Fibroblast of skin of right biceps (primary cell): ENCODE results near the gene ASB12.
A peak's percentile ranks its signal among the peaks of the same experiment; 100 is the strongest.
"Not testable (repeated sequence)": the region's sequence is repeated elsewhere in the genome, so short reads cannot be mapped to it uniquely, and the experiment has no call there.

ENCODE experiments used
- DNase-seq: peaks from one replicate; pipeline ENCODE4 v3.0.0-alpha.2; 2013

The ASB12 gene, protein sequence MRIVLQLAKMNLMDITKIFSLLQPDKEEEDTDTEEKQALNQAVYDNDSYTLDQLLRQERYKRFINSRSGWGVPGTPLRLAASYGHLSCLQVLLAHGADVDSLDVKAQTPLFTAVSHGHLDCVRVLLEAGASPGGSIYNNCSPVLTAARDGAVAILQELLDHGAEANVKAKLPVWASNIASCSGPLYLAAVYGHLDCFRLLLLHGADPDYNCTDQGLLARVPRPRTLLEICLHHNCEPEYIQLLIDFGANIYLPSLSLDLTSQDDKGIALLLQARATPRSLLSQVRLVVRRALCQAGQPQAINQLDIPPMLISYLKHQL

DNA sequence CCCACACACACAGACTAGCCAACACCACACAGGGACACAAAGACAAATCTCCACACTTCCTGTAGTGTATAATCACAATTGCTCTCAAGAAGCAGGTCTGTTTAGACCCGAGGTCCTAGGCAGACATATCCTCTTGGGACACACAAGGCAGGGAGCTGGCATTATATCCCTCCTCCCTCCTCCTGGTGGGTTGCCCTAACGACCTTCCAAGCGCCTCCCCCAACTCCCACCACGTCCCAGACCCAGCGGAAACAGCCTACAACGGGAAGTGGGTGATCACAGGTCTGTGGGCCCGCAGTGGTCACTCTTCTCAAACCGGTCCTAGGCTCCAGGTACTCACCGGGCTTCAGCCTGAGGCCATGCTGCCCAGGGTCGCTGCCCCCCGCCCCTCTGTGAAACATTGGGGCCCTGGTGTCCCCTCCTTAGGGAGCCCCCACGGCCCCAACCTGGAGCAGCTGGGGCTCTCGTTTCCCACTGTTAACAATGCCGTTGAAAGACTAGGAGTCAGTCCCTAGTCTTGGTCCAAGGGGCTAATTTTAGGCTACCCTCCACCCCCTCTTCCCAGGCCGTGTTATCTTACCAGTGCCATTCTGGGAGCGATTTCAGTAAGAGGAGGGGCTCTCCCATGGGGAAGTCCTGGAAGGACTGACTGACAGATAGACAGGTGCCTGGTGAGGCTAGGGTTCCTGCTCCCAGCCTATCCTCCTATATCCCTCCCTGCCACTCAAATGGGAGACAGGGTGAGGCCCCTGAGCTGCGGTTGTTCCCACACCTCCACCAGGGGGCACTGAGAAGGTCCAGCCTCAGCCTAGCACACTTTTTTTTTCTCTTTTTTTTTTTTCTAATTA is at the start of gene ASB12:
Gene ASB12 (minus strand): TSS at position 485 of the 848 bp plus-strand sequence. CDS start 4,957 bp downstream, outside the sequence.
- no peak for DNase-seq

DNA sequence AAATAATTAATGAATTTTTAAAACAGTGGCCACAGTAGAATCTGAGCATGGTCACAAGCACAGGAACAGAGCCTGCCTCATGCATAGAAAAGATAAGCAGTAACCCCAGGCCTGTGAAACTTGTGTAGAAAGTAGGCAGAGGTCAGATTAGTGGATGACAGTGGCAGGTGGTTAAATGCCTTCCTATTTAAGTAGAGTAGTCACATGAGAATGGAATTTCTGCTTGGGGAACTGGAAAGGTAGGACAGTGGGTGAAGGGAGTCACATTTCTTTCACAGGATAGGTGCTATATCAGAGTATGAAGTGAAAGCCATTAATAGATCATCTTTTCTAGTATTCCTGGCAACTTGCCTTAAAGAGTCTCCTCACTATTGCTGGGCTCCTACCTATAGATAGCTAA is 34.9 kb upstream of the ASB12 start:
- DNase-seq = no peak

DNA sequence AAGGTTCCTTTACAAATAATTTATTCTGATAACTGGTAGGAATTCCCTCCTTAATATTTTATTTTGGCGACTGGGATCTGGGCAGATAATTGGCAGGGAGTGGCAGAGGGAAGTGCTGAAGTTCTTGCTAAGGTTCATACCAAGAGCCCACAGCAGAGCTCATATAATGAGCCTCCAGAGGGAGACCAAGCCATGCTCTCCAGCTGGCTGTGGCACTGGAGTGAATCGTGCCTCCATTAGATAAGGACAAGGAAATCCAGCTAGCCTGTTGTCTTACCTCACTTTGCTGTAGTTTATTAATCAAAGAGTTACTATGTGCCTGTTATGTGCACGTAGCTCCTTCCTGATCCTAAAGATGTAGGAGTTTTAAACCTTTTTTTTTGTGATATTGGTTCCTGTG is 1.3 kb downstream of the ASB12 start:
- DNase-seq = no peak

DNA sequence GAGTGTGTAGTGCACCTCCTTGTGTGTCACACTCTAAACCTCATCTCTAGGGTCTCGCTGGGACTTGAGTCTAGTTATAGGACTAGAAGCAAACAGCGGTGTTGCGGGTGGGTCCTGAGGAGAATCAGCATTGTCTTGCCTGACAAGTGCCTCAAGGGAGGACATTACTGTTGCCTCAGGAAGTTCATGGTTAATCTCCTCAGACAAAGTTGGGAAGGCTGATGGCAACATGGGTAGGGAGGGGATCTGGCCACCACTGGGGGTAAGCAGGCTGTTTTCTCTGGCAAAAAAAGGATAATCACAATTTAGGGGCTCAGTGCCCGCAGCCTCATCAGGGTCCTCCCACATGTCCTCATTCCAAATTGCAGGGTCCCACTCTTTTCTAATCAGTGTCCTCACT is 12.4 kb downstream of the ASB12 start:
- DNase-seq = no peak

DNA sequence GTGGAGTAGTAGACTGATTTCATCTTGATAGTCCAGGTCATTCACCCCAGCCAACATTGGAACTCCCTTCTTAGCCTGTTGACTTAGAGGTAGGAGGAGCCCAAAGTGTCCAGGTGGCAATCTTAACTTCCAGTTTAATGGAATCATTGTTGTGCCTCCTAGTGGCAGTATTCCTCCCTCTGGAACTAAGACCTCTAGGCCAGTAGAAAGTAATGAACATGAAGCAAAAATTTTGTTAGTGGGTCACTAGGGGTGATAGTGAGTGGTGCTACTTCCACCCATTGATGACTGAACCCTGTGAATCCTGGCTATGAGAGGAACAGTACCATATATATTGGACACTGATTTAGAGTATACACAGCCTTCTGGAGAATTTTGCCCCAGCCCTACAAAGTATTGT is 16.4 kb downstream of the ASB12 start:
- DNase-seq = not testable (repeated sequence)

DNA sequence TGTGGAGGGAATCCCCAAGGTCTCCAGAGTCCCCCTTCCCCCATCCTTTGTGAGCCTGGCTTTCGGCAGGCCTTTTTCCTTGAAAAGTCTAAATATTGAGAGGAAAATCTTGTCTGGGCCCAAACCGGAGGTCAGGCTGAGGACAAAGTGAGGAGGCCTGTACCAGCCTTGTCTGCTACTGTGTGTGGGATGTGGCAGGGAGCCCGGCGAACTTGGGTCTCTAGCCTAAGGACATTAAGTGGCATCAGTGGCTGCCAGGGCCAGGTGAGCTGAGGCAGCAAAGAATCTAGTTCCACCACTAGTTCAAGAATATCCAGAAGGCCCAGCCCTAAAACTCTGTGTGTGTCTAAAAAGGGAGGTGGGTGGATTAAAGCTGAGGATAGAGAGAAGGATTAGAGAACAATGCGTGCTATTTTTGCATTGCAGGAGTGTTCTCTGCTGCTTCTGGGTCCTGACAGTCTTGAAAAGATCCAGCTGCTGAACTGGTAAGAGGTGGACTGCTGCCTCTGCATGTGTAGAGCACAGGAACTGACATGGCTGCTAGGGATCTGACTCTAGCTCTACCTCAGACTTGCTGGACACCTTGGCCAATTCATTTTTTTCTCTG is 23.7 kb downstream of the ASB12 start:
- DNase-seq = no peak

DNA sequence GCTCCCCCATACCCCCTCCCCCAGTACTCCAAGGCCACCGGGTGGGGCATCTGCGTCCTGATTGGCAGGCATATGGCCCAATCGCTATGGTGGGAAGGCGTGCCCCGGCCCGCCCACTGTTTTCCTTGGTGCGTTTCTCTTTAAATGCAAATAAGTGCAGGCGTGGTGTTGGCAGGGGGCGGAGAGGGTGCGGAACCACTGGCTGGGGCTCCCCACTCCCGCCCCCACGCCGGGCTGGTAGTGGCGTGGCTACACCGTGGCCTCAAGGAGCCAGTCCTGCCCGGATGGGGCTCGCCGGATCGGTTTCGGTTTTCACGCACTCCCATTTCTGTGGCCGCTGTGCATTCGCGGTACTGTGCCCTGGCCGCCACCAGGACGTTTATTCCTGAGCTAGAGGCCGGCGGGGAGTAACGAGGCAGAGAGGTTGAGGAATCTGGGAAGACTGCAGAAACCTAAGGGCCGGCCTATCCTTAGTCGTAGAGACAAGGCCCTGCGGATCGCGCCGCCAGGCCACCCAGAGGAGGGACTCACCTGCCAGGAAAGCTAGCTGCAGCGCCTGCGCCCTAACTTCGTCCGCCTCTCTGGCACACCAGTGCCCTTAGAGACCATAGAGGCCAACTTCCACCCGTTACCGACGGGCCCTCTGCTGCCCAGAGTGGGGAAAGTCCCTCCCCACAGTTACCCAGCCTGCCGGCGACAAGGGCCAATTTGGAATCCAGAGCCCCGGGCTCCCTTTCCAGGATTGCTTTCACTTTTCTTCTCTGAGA is 24.5 kb downstream of the ASB12 start:
- peak; percentile 92 for DNase-seq

DNA sequence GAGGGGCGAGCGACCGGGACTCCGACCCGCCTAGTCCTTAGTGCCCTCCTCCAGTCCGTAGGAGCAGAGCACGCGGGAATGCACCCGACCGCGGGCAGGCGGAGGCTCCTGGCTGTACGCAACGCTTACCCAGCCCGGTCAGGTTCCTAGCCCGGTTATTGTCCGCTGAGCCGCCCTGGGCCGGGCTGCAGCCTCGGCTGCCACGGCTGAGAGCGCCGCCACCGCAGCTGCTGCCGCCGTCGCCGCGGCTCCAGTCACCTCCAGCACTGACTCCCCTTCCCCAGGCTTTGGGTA is 25.0 kb downstream of the ASB12 start, which contains the start of gene AMER1:
Gene AMER1 (minus strand): TSS at position 268 of the 294 bp plus-strand sequence. CDS start 12,422 bp downstream, outside the sequence.
- no peak for DNase-seq

DNA sequence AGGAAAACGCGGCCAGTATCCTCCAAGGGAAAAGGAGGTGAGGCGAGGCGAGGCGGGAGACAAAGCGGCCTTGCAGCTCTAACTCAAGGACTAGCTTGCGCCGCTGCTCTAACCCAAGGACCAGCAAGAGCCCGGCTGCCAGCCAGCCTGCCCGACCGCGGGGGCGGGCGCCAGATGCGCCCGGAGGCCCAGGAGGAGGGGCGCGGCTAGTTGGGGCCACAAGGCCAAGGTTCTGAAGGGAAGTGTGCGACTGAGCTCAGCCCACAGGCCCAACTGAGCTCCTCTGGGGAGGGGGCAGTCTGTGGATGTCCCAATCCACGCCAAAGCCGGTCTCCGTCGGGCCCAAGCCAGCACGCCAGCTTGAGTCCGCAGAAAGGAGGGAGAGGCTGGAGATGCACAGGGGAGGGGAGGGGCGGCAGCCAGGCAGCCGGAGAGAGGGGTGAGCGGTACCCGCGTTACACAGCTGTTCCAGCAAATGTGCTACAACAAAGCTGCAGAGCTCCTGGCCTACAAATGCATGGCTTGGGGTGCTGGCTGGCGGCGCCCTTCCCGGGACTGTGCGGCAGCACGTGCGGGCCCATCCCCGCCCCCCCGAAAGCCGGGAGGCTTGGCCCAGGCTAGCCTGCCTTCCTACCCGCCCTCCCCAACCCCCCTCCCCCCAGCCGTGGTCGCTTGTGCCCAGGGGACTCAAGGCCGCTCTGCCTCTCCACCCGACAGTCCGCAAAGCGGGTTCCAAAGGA is 25.5 kb downstream of the ASB12 start:
- DNase-seq = peak; percentile 19

DNA sequence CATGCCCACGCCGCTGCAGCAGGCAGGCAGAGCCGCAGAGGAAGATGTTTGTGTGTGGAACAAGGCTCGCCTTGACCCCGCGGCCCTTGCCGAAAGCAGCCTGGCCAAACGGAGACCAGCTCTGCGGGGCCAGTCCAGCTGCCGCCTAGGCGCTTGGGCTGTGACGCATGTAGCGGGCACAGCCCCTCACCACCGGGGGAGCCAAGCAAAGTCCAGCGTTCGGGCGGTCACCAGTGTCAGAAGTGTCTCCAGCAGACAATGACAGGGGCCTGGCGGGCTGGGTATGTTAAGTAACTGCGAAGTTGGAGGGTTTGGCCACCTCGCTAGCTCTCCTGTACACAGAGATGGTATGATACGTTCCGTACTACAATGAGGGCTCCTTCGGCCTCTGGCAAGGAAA is 26.2 kb downstream of the ASB12 start:
- no peak for DNase-seq

DNA sequence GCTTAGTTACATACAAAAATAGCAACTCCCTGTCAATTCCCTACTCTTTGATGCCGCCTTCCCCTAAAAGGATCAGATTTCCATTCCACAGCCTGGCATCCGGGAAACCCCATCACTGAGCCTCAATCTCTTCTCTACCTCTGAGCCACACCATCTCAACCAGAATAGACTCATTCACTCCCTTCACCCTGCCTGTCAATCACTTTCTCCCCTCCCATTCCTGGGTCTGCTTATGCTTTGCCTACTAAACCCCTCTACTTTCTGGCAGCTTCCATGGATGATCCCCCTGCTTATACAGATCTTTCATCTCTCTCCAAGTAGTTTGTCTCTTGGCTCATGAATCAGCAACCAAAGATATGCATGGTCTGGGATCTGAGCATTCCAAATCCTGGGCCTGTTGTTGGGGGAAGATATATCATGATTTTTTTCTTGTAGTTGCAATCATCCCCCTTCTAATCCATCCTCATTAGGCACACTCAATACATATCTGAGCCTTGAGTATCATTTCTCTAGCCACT is 27.5 kb downstream of the ASB12 start:
- DNase-seq = peak; percentile 54

DNA sequence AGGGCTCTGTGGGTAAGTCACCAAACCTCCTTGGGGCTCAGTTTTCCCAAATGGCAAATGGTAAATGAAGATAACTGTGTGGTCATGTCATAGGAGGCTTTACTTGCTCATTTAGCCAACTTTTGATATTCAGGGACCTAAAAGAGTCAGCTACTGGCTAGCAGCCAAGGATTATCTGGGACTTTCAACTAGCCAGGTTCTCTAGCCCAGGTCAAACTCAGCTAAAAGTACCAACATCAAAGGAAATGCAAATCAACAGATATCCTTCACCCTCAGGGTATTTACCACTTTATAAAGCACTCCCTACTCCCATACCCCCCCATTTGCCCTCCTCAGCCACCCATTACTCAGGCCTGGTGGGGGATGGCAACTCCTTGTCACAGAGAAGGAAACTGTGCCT is 32.4 kb downstream of the ASB12 start:
- no peak for DNase-seq

DNA sequence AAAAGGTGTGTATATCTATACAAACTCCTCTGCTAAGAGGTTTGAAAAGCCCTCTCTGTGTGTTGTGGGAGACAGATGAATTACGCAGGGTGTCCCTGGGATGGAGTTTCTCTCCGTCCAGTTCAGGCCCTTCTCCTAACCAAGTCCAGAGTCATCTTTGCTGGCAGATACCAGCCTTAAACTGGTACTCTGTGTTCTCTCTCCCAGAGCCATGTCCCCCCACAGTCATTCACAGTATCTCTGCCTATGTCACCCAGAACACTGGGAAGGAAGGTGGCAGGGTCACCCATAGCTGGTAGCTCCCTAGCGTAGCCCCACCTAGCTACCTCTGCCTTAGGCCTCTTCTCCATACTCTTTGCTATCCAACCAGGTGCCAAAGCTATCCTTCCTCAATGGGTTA is 33.8 kb downstream of the ASB12 start:
- no peak for DNase-seq

DNA sequence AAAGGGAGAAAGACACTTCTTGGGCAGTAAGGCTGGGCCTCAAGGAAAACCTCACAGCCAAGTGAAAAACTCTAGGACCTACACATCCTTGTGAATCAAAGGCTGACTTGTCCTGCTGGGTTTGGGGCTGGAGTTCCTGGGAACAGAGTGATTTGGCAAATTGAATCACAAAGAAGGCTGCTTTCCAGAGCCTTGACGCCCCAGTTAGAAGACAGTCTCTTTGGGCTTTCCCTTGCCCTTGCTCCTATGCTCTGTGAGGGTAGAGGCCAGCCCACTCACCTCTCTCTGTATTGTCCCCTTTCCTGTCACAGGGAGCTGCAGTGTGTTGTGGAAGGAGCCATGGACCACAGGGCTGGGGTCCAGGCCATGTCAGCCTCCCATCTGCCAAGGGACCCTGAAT is 34.5 kb downstream of the ASB12 start:
- DNase-seq = no peak

DNA sequence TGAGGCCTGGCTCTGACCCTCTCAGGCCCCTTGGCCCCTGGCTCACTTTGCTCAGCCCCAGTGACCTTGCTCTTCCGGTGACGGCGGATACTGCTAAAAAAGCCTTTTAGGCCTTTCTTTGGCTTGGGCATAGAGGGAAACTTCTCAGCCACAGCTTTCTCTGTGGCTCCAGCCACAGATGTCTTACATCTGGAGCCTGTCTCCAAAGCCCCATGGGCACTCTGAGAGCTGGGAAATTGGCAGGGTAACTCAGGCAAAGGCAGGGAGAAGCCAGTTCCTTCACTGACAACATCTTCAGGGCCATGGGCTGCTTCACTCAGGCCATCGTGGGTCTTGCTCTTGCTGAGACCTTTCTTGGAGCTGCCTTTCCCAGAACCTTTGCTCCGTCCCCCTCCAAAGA is 37.7 kb downstream of the ASB12 start:
- no peak for DNase-seq

DNA sequence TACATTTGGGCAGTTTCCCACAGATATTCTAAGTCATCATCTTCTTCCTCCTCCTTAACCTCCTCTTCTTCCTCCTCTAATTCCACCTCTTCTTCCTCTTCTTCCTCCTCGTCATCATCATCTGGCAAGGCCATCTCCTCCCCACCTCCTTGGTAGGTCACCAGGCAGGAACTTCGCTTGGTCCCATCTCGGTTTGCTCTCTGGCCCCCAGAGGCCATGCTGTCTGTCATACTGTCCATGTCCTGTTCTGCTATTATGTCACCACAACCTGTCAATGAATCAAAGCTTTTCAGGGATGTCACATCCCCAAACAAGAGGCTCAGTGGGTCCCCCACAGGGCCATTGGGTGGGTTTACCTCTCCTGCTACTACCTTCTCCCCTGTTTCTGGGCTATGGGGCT is 38.4 kb downstream of the ASB12 start:
- no peak for DNase-seq

DNA sequence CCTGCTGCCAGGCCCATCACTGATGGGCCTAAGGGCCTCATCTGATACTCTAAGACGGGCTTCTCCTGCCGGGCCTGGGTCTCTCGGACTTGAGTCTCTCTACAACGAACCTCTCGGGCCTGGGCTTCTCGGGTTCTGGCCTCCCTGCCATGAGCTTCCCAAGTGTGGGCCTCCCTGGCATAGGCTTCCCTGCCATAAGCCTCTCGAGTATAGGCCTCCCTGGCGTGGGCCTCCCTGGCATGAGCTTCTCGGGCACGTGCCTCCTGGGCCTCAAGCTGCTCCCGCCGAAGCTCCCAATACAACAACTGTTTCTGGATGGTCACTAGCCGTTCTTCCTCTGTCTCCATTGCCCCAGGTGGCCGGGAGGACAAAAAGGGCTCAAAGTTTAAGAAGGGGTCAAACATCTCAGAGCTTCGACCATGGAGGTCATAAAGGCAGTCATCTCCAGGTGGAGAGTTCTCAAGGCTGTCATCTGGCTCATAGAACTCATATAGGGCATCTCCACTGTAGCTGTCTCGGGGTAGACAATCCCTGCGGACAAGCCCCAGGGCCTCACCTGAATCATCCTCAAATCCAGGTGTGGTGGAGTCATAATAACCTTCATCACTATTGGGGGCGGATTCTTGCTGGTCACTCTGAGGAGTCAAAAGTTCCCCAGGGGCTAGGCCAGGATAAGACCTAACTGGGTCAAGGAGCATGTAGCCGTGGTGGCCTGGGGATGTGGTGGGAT is 39.0 kb downstream of the ASB12 start:
- no peak for DNase-seq

DNA sequence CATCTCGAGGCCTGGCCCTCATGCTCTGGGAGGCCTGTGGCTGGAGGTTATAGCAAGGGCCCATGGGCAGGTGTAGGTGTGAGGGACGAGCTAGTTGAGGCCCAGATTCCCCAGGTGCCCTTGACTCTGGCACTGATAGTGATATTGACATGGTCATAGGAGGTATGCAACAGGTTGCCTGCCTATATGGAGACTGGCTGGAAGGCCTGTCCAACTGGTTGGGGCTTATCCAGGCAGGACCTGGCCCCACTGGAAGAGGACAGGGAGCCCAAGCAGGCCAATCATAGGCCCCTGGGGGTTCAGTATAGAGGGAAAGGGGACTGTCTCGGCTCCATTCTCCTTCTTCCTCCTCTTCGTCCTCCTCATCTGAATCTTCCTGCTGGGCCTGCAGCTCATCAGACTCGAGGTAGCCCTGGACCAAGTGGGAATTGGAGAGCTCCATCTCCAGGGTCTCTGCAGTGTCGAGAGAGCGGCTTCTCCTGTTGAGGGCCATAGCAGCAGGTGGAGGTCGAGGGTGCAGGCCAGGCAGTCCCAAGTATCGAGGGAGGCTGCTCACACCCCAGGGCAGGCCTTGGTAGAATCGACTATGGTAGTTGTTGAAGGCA is 40.2 kb downstream of the ASB12 start:
- no peak for DNase-seq

DNA sequence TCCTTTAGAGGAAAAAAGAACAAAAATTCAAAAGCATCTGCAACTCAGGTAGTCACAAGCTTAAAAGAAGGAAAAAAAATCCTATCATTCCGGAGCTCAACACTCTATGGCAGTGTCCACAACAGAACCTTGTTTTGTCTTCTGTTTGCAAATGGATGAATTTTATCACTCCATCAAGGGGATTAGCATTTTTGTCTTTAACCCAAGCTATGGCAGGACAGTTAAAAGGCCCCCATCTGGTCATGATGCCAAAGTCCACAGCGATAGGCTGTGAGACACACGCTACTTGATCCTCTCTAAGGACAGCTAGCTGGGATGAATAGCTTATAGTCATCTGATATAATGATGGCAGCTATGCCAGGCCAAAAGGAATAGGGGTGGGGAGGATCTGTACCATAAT is 41.5 kb downstream of the ASB12 start:
- no peak for DNase-seq

DNA sequence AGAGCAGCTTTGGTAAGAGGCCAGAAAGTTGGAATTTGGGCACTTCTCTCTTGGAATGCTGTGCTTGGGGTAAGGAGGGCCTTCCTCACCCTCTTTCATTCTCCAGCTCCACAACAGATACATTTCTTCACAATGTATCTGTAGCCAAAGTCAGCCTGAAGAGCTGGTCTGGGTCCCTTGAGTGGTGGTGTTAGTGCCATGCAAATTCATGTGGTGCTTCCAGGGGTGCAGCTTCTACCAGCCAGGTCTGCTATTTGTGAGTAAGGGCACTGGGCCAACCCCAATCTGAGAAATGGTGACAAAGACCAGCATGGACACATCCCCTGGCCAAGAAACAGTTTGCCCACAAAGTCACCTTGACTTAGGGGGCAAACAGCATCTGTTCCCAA is 42.7 kb downstream of the ASB12 start:
- no peak for DNase-seq
